ENCODE measurements around the gene IL17RD.

The IL17RD gene

DNA sequence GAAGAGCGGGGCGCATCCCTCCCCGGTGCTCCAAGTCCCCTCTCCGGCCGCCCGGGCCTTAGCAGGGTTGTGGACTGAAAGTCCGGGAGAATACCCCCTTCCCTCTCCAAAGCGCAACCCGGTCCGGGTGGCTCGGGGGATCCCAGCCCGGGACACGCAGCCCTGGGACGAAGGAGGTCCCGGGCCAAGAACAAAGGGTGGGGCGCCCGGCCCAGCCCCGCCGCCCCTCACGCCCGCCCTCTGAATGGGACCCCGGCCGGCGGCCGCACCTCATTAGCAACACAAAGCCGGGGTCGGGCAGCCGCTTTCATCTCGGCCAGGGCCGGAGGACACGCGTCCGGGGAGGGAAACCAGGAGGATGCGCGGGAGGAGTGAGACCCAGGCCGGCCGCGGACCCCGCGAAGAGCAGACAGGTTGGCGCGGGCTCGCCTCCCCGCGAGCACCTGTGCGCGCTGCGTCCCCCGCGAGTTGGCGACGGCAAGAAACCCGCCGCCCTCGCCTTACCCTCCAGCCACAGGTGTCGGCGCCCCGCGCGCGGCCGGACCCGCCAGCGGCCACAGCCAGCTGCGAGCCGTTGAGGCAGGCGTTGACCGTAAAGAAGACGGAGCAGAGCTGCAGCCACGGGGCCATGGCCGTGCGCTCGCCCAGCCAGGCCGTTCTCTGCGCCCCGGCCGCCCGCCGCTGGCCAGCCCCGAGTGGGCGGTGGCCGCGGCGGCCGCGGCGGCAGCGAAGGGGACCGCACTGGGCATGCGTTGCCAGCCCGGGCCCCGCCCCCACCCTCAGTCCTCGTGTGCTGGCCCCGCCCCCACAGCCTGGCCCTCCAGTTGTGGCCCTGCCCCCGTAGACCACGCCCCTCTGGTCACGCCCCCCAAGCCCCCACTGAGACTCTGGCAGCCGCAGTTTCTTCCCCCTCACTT lies at the start of gene IL17RD:
IL17RD (minus strand) TSS at position 697 of the 917 bp plus-strand sequence; CDS start at position 630, 67 bp downstream.
- DNase-seq (ENCODE audit: low read depth), result peak; percentile 30

- DNase-seq (ENCODE audit: low read depth), result no peak
These were observed 41.3 kb upstream of the IL17RD start for GRCh38 chr3:57206423-57206822.

DNA sequence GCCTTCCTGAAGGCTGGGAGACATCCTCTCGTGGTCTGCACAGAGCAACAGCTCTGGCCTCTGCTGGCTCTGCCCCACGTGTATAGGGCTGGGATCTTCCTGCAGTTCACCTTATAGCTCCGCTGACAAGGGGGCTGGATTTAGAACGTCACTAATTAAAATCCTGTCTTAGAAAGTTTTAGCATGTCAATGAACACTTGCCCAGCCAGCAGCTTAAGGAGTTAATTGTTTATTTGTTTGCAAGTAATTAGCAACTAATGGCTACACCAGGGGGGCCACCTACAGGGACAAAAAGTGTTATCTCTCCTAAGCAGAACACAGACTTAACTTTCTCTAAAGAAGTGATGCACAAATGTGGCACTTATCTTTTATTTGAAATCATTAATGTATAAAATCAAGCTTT lies 34.7 kb upstream of the IL17RD start, which contains the start of gene HESX1:
HESX1 (minus strand) TSS at position 84 of the 403 bp plus-strand sequence; CDS start at position 24, 60 bp downstream.
- no peak for DNase-seq (ENCODE audit: low read depth)

- DNase-seq (ENCODE audit: low read depth), result no peak
These were observed 29.5 kb upstream of the IL17RD start for GRCh38 chr3:57194641-57195040.

DNA sequence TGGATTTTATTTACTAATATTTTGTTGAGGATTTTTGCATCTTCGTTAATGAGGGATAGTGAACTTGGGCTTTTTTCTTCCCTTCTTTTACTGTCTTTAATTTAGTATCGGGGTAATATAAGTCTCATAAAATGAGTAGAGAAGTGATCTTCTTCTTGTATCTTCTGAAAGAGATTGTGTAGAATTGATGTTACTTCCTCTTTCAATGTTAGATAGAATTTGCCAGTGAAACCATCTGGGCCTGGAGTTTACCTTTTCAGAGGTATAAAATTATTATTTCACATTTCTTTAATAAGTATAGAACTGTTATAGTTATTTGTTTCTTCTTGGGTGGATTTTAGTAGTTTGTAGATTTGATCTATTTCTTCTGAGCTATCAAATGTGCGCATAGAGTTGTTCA lies 26.9 kb upstream of the IL17RD start:
- DNase-seq (ENCODE audit: low read depth), result no peak

- DNase-seq (ENCODE audit: low read depth), result no peak
These were observed 19.4 kb upstream of the IL17RD start for GRCh38 chr3:57184526-57184925.

- DNase-seq (ENCODE audit: low read depth), result no peak
These were observed 14.6 kb upstream of the IL17RD start for GRCh38 chr3:57179580-57180410.

- DNase-seq (ENCODE audit: low read depth), result no peak
These were observed 10.9 kb upstream of the IL17RD start for GRCh38 chr3:57176045-57176444.

- no peak for DNase-seq (ENCODE audit: low read depth)
These were observed 8.5 kb upstream of the IL17RD start for GRCh38 chr3:57173687-57174086.

GRCh38 chr3:57170946-57171345 lies 5.8 kb upstream of the IL17RD start:
- no peak for DNase-seq (ENCODE audit: low read depth)

DNA sequence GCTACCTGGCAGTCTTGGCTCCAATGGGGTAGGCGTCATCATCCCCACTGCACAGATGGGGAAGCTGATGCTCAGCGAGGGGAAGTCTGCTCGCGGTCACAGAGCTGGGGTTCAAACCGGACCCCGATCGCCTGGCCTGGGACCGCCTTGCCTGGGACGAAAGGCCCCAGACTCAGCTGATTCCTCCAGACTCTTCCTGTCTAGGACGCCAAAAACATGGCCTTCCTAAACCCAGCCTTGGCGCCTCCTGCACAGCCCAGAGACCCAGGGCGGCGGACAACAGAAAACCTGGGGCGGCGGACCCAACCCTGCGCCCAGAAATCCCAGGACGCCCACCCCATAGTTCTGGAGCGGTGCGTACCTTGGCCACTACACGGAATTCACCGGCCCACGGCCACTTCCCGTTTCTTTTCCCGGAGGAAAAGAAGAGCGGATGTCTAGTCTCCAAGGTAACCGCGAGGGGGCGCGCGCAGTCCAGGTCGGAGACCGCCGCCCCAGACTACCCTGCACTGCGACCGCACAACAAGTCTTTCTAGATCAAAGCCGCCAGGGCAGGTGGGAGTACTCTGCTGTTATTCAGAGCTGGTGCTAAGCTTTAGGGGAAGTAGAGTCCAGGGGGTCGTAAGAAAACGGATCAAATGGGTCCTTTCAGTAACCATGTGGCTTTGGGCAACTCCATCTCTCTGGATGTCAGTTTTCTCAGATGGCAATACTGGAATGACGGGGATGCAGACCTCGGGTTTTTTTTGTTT lies 4.9 kb upstream of the IL17RD start:
- DNase-seq (ENCODE audit: low read depth), result peak; percentile 21

DNA sequence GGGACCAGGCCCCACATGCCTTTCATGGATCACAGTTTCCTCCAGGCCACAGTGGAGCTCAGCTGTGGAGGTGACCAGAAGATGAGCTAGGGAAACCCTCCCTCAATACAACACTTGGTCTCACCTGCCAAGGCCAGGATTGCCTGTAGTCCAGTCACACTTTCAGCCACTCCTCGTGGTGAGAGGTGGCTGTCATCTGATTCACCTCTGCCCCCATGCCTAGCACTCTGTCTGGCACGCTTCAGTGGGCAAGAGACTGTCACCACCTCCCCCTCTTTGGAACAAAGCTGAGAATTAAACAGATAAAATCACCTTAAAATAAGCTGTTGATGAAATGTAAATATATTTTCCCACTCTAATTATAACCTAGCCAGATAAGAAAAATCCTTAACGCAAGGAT lies 4.0 kb upstream of the IL17RD start:
- no peak for DNase-seq (ENCODE audit: low read depth)

GRCh38 chr3:57168151-57168550 lies 3.0 kb upstream of the IL17RD start:
- no peak for DNase-seq (ENCODE audit: low read depth)

- no peak for DNase-seq (ENCODE audit: low read depth)
These were observed 1.5 kb upstream of the IL17RD start for GRCh38 chr3:57166660-57167059.

- DNase-seq (ENCODE audit: low read depth), result no peak
These were observed 488 bp upstream of the IL17RD start for GRCh38 chr3:57165641-57166040.

- no peak for DNase-seq (ENCODE audit: low read depth)
These were observed 916 bp downstream of the IL17RD start for GRCh38 chr3:57164217-57164656.

DNA sequence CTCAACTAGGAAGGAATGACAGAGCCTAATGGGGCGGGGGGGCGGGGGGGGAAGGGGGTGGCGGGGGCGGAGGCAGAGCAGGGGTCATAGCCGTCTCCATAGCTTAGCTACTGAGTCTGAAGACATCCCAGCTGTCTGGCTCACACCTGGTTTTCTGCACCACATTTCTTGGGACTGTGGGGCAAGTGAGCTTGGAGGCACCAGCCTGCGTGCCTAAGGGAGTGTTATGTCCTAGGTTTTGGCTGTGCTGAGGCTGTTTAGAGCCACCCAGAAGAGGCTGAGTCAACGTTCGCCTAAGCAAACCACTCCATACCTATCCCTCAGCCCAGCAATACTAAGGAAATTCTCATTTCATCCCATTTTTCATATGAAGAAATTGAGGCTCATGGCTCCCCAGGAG lies 1.4 kb downstream of the IL17RD start:
- DNase-seq (ENCODE audit: low read depth), result no peak

DNA sequence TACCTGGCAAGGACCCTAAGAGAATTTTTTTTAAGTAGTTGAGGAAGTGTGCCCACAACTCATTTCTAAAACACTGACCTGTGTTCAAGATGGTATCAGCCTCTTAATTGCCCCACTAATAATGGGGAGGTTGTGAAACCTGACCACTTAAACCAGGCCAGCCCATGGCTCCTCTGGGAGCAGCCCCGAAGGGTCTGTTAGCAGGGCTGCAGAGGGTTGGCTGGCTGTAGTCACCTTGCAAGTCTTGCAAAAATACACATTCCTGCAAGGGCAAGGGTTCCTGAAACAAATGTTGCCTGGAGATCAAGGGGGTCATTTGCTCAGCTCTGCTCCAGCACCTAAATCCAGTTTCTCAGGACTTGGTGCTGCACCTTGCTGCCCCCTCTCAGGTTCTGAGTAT lies 3.2 kb downstream of the IL17RD start:
- DNase-seq (ENCODE audit: low read depth), result no peak

DNA sequence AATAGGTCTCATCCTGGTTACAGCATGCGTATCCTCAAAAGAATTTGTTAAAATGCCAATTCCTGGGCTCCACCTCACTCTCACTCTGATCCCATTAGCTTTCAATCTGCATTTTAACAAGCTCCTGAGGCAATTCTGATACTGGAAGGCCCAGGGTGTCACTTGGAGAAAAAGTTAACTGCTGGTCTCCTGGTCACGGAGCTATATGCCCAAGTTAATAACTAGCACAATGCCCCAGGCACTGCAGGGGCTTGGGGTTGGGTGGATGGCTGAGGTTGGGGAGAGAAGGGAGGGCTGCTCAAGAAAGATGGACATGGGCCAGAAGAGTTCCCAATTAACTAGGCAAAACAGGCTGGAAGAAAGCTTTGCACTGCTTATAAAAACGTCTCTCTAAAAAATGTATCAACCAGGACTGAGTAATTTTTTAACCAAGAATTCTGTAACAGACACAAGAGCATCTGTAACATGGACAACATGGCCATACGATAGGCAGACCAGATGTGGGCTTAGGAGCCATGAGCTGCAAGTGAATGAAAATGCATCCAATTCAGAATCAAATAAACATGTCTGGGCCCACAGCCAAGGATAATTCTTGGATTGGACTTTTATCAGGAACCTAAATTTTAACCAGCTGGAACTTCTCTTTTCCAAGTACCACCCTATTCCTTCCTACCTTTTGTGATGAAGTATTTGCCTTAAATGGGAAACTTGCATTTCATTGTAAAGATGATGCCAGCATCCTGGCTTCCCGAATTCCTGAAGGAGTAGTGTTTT lies 4.2 kb downstream of the IL17RD start:
- no peak for DNase-seq (ENCODE audit: low read depth)

- DNase-seq (ENCODE audit: low read depth), result no peak
These were observed 4.9 kb downstream of the IL17RD start for GRCh38 chr3:57160076-57160764.

Data from CMK (cell line).